Uterus (tissue), 2 donors: Measurements from ENCODE around the gene RRAS2.

Experiments used
- POLR2A ChIP-seq, 2 donors: fragments of 450-650 bp; IDR thresholded peaks; one replicate each; pipeline ENCODE4 v1.6.1; 2016; ENCODE audit warnings: antibody characterized with exemption in 2 of 2, mild to moderate bottlenecking in 1 of 2, moderate library complexity in 1 of 2
- TF ChIP-seq, protein P1 (sequence below), 4 experiments: fragments of 200-600 bp in 2 of 4; fragments of 450-650 bp in 2 of 4; sonication (generic) in 2 of 4; IDR thresholded peaks; one replicate each; pipeline ENCODE4 v1.5.1; 2016 to 2019; ENCODE audit warnings: antibody characterized with exemption in 4 of 4, mild to moderate bottlenecking in 2 of 4, moderate library complexity in 1 of 4

- TF ChIP-seq, protein P1, sequence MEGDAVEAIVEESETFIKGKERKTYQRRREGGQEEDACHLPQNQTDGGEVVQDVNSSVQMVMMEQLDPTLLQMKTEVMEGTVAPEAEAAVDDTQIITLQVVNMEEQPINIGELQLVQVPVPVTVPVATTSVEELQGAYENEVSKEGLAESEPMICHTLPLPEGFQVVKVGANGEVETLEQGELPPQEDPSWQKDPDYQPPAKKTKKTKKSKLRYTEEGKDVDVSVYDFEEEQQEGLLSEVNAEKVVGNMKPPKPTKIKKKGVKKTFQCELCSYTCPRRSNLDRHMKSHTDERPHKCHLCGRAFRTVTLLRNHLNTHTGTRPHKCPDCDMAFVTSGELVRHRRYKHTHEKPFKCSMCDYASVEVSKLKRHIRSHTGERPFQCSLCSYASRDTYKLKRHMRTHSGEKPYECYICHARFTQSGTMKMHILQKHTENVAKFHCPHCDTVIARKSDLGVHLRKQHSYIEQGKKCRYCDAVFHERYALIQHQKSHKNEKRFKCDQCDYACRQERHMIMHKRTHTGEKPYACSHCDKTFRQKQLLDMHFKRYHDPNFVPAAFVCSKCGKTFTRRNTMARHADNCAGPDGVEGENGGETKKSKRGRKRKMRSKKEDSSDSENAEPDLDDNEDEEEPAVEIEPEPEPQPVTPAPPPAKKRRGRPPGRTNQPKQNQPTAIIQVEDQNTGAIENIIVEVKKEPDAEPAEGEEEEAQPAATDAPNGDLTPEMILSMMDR (IDR thresholded peaks at IDR 0.05) = no peak
- TF ChIP-seq POLR2A (IDR thresholded peaks at IDR 0.05) = no peak
Measured at GRCh38 chr11:14240221-14240620, 118.8 kb downstream of the RRAS2 start.
